HG02571 (cell line): ENCODE results near the gene GPR137C.
"Not testable (repeated sequence)": the region's sequence is repeated elsewhere in the genome, so short reads cannot be mapped to it uniquely, and the experiment has no call there.

Experiments used
- ATAC-seq: cut with Tn5 transposase; IDR thresholded peaks from one replicate; pipeline ENCODE4 v1.9.1; 2021; ENCODE audit warnings: mild to moderate bottlenecking, moderate library complexity; ENCODE audit not compliant: unreplicated experiment

The GPR137C gene

GRCh38 chr14:52563120-52563519 lies 10.5 kb downstream of the GPR137C start:
- ATAC-seq: no peak

- ATAC-seq: not testable (repeated sequence)
Observed at GRCh38 chr14:52568454-52568853, 15.8 kb downstream of the GPR137C start.

GRCh38 chr14:52575858-52576257 lies 23.2 kb downstream of the GPR137C start:
- no peak for ATAC-seq

GRCh38 chr14:52583544-52583943 lies 30.9 kb downstream of the GPR137C start:
- ATAC-seq: no peak

GRCh38 chr14:52589646-52590045 lies 37.0 kb downstream of the GPR137C start:
- no peak for ATAC-seq

GRCh38 chr14:52590318-52590717 lies 37.7 kb downstream of the GPR137C start:
- ATAC-seq: no peak

GRCh38 chr14:52596320-52596719 lies 43.7 kb downstream of the GPR137C start:
- ATAC-seq: no peak

- ATAC-seq: no peak
Observed at GRCh38 chr14:52596861-52597260, 44.2 kb downstream of the GPR137C start.

GRCh38 chr14:52598568-52598967 lies 45.9 kb downstream of the GPR137C start:
- ATAC-seq: no peak

- no peak for ATAC-seq
Observed at GRCh38 chr14:52599974-52600373, 47.3 kb downstream of the GPR137C start.

- no peak for ATAC-seq
Observed at GRCh38 chr14:52602131-52602530, 49.5 kb downstream of the GPR137C start.

GRCh38 chr14:52607061-52607460 lies 54.4 kb downstream of the GPR137C start:
- no peak for ATAC-seq

- ATAC-seq: no peak
Observed at GRCh38 chr14:52609445-52610044, 56.9 kb downstream of the GPR137C start.

- ATAC-seq: no peak
Observed at GRCh38 chr14:52610187-52610586, 57.6 kb downstream of the GPR137C start.

GRCh38 chr14:52618602-52619001 lies 66.0 kb downstream of the GPR137C start:
- no peak for ATAC-seq

GRCh38 chr14:52619687-52620086 lies 67.1 kb downstream of the GPR137C start:
- ATAC-seq: no peak

- ATAC-seq: no peak
Observed at GRCh38 chr14:52640137-52640536, 87.5 kb downstream of the GPR137C start.

- no peak for ATAC-seq
Observed at GRCh38 chr14:52641745-52642144, 89.1 kb downstream of the GPR137C start.

GRCh38 chr14:52649511-52649910 lies 96.9 kb downstream of the GPR137C start:
- no peak for ATAC-seq

- ATAC-seq: no peak
Observed at GRCh38 chr14:52650774-52651173, 98.1 kb downstream of the GPR137C start.

- no peak for ATAC-seq
Observed at GRCh38 chr14:52656905-52657304, 104.3 kb downstream of the GPR137C start.

GRCh38 chr14:52660325-52660724 lies 107.7 kb downstream of the GPR137C start:
- ATAC-seq: no peak

- ATAC-seq: no peak
Observed at GRCh38 chr14:52660832-52661231, 108.2 kb downstream of the GPR137C start.
